Liver (tissue), 3 donors: ENCODE measurements around the gene BRWD1.

Experiments
- FOXA1 ChIP-seq: IDR thresholded peaks from 2 replicates; pipeline ENCODE4 v1.6.1; 2016; ENCODE audit warnings: antibody characterized with exemption
- GABPA ChIP-seq, 2 donors: IDR thresholded peaks in 1 of 2; conservative IDR thresholded peaks in 1 of 2; 2 replicates each; pipeline ENCODE4 v1.6.1; 2016; ENCODE audit warnings: antibody characterized with exemption in 2 of 2, mild to moderate bottlenecking in 1 of 2, moderate library complexity in 1 of 2
- NR2F2 ChIP-seq: IDR thresholded peaks from 2 replicates; pipeline ENCODE4 v1.6.1; 2016; ENCODE audit warnings: antibody characterized with exemption
- SP1 ChIP-seq: IDR thresholded peaks from 2 replicates; pipeline ENCODE4 v1.6.1; 2018; ENCODE audit warnings: antibody characterized with exemption, mild to moderate bottlenecking
- TAF1 ChIP-seq: conservative IDR thresholded peaks from 2 replicates; pipeline ENCODE4 v1.6.1; 2016; ENCODE audit warnings: antibody characterized with exemption, mild to moderate bottlenecking
- YY1 ChIP-seq: IDR thresholded peaks from 2 replicates; pipeline ENCODE4 v1.6.1; 2016; ENCODE audit warnings: antibody characterized with exemption, mild to moderate bottlenecking
- ZBTB33 ChIP-seq: IDR thresholded peaks from 2 replicates; pipeline ENCODE4 v1.6.1; 2016; ENCODE audit warnings: antibody characterized with exemption
- TF ChIP-seq, protein P1 (sequence below): fragments of 150-350 bp; IDR thresholded peaks from 2 replicates; pipeline ENCODE4 v1.5.1; 2017; ENCODE audit warnings: improper control_type of control experiment, low read depth, low read length; ENCODE audit not compliant: missing input control
- TF ChIP-seq, protein P2 (sequence below): IDR thresholded peaks from 2 replicates; pipeline ENCODE4 v1.6.1; 2016; ENCODE audit warnings: antibody characterized with exemption
- TF ChIP-seq, protein P3 (sequence below): IDR thresholded peaks from 2 replicates; pipeline ENCODE4 v1.6.1; 2016; ENCODE audit warnings: antibody characterized with exemption
- TF ChIP-seq, protein P4 (sequence below): IDR thresholded peaks from 2 replicates; pipeline ENCODE4 v1.6.1; 2016; ENCODE audit warnings: antibody characterized with exemption, mild to moderate bottlenecking
- donor health status: healthy.
- donor health status: healthy.

DNA sequence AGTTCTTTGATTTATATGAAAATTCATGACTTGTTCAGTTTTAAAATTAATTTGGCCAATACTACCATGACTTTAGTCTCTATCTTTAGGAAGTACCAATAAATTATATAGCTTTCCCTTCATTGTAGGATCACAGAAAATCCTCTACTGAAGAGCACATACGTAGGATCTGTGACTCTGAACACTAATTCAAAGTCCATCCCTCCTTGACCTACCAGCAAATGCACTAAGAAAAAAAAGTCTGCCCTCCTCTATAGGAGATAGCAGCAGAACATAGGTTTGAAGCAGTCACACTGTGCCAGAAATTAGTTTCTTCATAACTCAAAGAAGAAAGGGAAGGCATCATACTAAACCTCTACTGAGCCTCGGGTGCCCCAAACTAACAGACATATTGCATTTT, 16.5 kb downstream of the BRWD1 start:
- TF ChIP-seq, protein P1, sequence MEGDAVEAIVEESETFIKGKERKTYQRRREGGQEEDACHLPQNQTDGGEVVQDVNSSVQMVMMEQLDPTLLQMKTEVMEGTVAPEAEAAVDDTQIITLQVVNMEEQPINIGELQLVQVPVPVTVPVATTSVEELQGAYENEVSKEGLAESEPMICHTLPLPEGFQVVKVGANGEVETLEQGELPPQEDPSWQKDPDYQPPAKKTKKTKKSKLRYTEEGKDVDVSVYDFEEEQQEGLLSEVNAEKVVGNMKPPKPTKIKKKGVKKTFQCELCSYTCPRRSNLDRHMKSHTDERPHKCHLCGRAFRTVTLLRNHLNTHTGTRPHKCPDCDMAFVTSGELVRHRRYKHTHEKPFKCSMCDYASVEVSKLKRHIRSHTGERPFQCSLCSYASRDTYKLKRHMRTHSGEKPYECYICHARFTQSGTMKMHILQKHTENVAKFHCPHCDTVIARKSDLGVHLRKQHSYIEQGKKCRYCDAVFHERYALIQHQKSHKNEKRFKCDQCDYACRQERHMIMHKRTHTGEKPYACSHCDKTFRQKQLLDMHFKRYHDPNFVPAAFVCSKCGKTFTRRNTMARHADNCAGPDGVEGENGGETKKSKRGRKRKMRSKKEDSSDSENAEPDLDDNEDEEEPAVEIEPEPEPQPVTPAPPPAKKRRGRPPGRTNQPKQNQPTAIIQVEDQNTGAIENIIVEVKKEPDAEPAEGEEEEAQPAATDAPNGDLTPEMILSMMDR, result no peak
- no peak for TF ChIP-seq TAF1
- TF ChIP-seq, protein P2, sequence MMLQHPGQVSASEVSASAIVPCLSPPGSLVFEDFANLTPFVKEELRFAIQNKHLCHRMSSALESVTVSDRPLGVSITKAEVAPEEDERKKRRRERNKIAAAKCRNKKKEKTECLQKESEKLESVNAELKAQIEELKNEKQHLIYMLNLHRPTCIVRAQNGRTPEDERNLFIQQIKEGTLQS, result no peak
- no peak for TF ChIP-seq ZBTB33
- TF ChIP-seq GABPA (IDR thresholded peaks at IDR 0.05 in 1 of 2, conservative IDR thresholded peaks at IDR 0.05 in 1 of 2), result no peak
- no peak for TF ChIP-seq YY1
- TF ChIP-seq FOXA1, result no peak
- TF ChIP-seq, protein P3, sequence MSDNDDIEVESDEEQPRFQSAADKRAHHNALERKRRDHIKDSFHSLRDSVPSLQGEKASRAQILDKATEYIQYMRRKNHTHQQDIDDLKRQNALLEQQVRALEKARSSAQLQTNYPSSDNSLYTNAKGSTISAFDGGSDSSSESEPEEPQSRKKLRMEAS, result no peak
- TF ChIP-seq NR2F2, result no peak
- TF ChIP-seq, protein P4, sequence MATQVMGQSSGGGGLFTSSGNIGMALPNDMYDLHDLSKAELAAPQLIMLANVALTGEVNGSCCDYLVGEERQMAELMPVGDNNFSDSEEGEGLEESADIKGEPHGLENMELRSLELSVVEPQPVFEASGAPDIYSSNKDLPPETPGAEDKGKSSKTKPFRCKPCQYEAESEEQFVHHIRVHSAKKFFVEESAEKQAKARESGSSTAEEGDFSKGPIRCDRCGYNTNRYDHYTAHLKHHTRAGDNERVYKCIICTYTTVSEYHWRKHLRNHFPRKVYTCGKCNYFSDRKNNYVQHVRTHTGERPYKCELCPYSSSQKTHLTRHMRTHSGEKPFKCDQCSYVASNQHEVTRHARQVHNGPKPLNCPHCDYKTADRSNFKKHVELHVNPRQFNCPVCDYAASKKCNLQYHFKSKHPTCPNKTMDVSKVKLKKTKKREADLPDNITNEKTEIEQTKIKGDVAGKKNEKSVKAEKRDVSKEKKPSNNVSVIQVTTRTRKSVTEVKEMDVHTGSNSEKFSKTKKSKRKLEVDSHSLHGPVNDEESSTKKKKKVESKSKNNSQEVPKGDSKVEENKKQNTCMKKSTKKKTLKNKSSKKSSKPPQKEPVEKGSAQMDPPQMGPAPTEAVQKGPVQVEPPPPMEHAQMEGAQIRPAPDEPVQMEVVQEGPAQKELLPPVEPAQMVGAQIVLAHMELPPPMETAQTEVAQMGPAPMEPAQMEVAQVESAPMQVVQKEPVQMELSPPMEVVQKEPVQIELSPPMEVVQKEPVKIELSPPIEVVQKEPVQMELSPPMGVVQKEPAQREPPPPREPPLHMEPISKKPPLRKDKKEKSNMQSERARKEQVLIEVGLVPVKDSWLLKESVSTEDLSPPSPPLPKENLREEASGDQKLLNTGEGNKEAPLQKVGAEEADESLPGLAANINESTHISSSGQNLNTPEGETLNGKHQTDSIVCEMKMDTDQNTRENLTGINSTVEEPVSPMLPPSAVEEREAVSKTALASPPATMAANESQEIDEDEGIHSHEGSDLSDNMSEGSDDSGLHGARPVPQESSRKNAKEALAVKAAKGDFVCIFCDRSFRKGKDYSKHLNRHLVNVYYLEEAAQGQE, result no peak
- TF ChIP-seq SP1, result no peak
